Neural progenitor cell (in vitro differentiated cells): Measurements from ENCODE around the gene USP10. TPM values are rescaled to one million over a fixed set of nuclear protein-coding genes. Genes with fewer than 3 reads are reported as not detected.
A peak's percentile ranks its signal among the peaks of the same experiment; 100 is the strongest.

Experiments
- DNase-seq: peaks from one replicate; pipeline ENCODE4 v3.0.0-alpha.2; 2016; ENCODE audit warnings: low spot score
- H2AFZ ChIP-seq: fragments of 200-600 bp; sonication (generic); replicated peaks from 2 replicates; pipeline ENCODE4 v1.6.1; 2016; ENCODE audit warnings: antibody characterized with exemption
- H3F3A ChIP-seq: fragments of 200-600 bp; sonication (generic); 2 replicates; pipeline ENCODE4 v1.6.1; 2016; ENCODE audit warnings: antibody characterized with exemption, low read depth
- H3K27ac ChIP-seq: fragments of 200-600 bp; sonication (generic); 2 replicates; pipeline ENCODE4 v1.5.1; 2016; ENCODE audit warnings: mild to moderate bottlenecking
- H3K27me3 ChIP-seq: fragments of 200-600 bp; sonication (generic); 2 replicates; pipeline ENCODE4 v1.6.1; 2016; ENCODE audit warnings: mild to moderate bottlenecking, moderate library complexity
- H3K36me3 ChIP-seq: fragments of 200-600 bp; sonication (generic); 2 replicates; pipeline ENCODE4 v1.5.1; 2016
- H3K4me1 ChIP-seq: fragments of 200-600 bp; sonication (generic); 2 replicates; pipeline ENCODE4 v1.6.1; 2016; ENCODE audit warnings: mixed run types
- H3K4me2 ChIP-seq: fragments of 200-600 bp; sonication (generic); 2 replicates; pipeline ENCODE4 v1.6.1; 2016
- H3K4me3 ChIP-seq: fragments of 200-600 bp; sonication (generic); 2 replicates; pipeline ENCODE4 v1.5.1; 2016
- H3K79me2 ChIP-seq: fragments of 200-600 bp; sonication (generic); 2 replicates; pipeline ENCODE4 v1.6.1; 2016; ENCODE audit warnings: low read depth
- H3K9ac ChIP-seq: fragments of 200-600 bp; sonication (generic); 2 replicates; pipeline ENCODE4 v1.6.1; 2016
- H3K9me3 ChIP-seq: fragments of 200-600 bp; sonication (generic); 2 replicates; pipeline ENCODE4 v1.5.1; 2016; ENCODE audit warnings: low read depth
- H4K20me1 ChIP-seq: fragments of 200-600 bp; sonication (generic); 2 replicates; pipeline ENCODE4 v1.6.1; 2016; ENCODE audit warnings: low read depth
- H3K27ac Mint-ChIP-seq: 3 replicates; pipeline ENCODE4 v1.8.0; 2021; ENCODE audit warnings: mixed read lengths
- H3K27me3 Mint-ChIP-seq: 2 replicates; pipeline ENCODE4 v1.8.0; 2022; ENCODE audit warnings: low read depth, mild to moderate bottlenecking, inconsistent platforms, moderate library complexity, mixed read lengths; ENCODE audit not compliant: insufficient read depth
- H3K36me3 Mint-ChIP-seq: 3 replicates; pipeline ENCODE4 v1.8.0; 2021; ENCODE audit warnings: mixed read lengths
- H3K4me1 Mint-ChIP-seq: 3 replicates; pipeline ENCODE4 v1.8.0; 2021; ENCODE audit warnings: mixed read lengths
- H3K4me3 Mint-ChIP-seq: 3 replicates; pipeline ENCODE4 v1.8.0; 2021; ENCODE audit warnings: mild to moderate bottlenecking, moderate library complexity, mixed read lengths
- H3K9me3 Mint-ChIP-seq: 3 replicates; pipeline ENCODE4 v1.8.0; 2020; ENCODE audit warnings: mixed read lengths
- CTCF ChIP-seq: fragments of 200-600 bp; sonication (generic); IDR thresholded peaks from 2 replicates; pipeline ENCODE4 v1.5.1; 2017; ENCODE audit warnings: antibody characterized with exemption, mild to moderate bottlenecking
- EZH2 ChIP-seq: fragments of 200-600 bp; sonication (generic); IDR thresholded peaks from 2 replicates; pipeline ENCODE4 v1.6.1; 2017; ENCODE audit warnings: antibody characterized with exemption, mild to moderate bottlenecking, moderate library complexity
- EZH2phosphoT487 ChIP-seq: fragments of 200-600 bp; sonication (generic); IDR thresholded peaks from 2 replicates; pipeline ENCODE4 v1.6.1; 2017; ENCODE audit warnings: antibody characterized with exemption
- total RNA-seq: library from RNA; depleted of rRNA; stranded (reverse); fragments of >200 nt; gene quantifications from 2 replicates; pipeline ENCODE4 v1.2.3, GENCODE V29; 2015; ENCODE audit warnings: low replicate concordance

USP10 gene
- total RNA-seq, 1 donor from 2014 or later: 130 TPM

DNA sequence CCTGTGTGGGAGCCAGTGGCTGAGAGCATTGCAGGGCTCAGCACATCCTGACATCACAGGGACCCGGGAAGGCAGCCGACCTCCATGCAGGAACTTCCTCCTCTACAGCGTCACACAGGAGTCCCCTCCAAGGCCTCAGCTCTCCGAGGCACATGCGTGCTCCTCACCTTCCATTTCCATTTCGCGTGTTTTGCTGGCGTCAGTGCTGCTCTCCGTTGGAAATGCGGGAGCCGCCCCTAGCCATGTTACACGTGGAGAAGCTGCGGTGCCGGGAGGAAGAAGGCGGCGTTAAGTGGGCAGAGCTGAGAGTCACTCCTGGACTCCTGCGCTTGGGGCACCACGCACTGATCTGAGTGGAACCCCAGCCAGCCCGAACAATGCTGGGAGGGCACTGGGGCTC is 94.8 kb downstream of the USP10 start:
- peaks cover 5% of the 10 kb centered on the region for H3K4me1 Mint-ChIP-seq
- no peaks in the 10 kb centered on the region for H3F3A ChIP-seq
- no peaks in the 10 kb centered on the region for H4K20me1 ChIP-seq
- H3K27ac Mint-ChIP-seq: no peak overlapping the region
- H3K9me3 ChIP-seq: no peaks in the 10 kb centered on the region
- H2AFZ ChIP-seq: no peak overlapping the region
- no peaks in the 10 kb centered on the region for H3K79me2 ChIP-seq
- no peak overlapping the region for H3K27ac ChIP-seq
- H3K4me3 Mint-ChIP-seq: no peak overlapping the region
- H3K4me3 ChIP-seq: no peak overlapping the region
- TF ChIP-seq CTCF (no peak), EZH2phosphoT487 (no peak), EZH2 (no peak)
- H3K4me1 ChIP-seq: no peaks in the 10 kb centered on the region
- H3K4me2 ChIP-seq: no peak overlapping the region
- no peaks in the 10 kb centered on the region for H3K27me3 ChIP-seq
- no peaks in the 10 kb centered on the region for H3K36me3 ChIP-seq
- H3K9me3 Mint-ChIP-seq: no peaks in the 10 kb centered on the region
- DNase-seq: no peak
- H3K9ac ChIP-seq: no peak overlapping the region
- peaks cover 3% of the 10 kb centered on the region for H3K27me3 Mint-ChIP-seq
- H3K36me3 Mint-ChIP-seq: no peaks in the 10 kb centered on the region

GRCh38 chr16:84795329-84796053 is 95.7 kb downstream of the USP10 start:
- peaks cover 3% of the 10 kb centered on the region for H3K4me1 Mint-ChIP-seq

DNA sequence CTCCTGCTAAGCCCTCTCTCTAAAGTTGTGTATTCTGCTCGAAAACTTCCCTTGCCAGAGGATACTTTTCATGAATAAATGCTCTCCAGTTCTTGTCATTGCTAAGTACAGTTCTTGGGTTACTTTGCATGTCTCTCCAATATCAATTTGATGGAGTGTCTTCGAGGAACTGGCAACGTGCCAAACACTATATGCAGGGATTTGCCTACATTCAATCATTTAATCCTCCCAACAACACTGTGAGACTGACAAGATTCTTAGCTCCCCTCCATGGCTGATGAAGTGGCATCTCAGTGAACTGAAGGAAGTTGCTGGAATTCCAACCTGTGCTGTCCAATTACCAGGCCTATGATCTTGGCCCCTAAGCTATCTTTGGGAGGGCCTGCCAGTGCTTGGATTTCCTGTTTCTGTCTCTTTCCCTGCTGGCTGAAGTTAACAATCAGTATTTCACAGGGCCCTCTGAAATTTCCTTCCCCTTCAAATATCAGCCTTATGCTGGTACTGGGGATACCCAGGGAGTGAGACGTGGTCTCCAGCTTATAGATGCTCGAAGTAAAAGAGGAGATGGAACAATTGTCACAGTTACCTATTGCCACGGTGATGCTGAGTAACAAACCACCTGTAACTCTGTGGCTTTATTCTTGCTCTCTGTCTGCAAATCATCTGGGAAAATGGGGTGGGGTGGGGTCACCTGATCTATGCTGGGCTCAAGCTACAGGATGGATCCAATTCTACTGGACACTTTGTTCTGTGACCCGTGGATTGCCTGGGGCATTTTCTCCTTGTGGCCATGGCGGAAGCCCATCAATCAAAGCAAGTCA is 100.6 kb downstream of the USP10 start:
- Histone ChIP-seq H3F3A (no peaks in the 10 kb centered on the region), H3K4me2 (no peak overlapping the region), H3K36me3 (no peaks in the 10 kb centered on the region), H4K20me1 (no peaks in the 10 kb centered on the region), H3K79me2 (no peaks in the 10 kb centered on the region), H3K4me1 (no peaks in the 10 kb centered on the region), H3K27me3 (no peaks in the 10 kb centered on the region), H2AFZ (no peak overlapping the region), H3K9ac (no peak overlapping the region), H3K27ac (no peak overlapping the region), H3K4me3 (no peak overlapping the region), H3K9me3 (no peaks in the 10 kb centered on the region)
- Mint-ChIP-seq H3K27ac (peak overlapping the region; percentile 14), H3K9me3 (peaks cover 5% of the 10 kb centered on the region), H3K4me3 (no peak overlapping the region), H3K36me3 (no peaks in the 10 kb centered on the region), H3K4me1 (no peaks in the 10 kb centered on the region), H3K27me3 (peaks cover 3% of the 10 kb centered on the region)
- no peak for TF ChIP-seq EZH2phosphoT487
- no peak for TF ChIP-seq EZH2
- no peak for TF ChIP-seq CTCF
- DNase-seq: no peak

More at GRCh38 chr16:84795329-84796053, 95.7 kb downstream of the USP10 start:
- no peaks in the 10 kb centered on the region for H3K27me3 ChIP-seq
- Mint-ChIP-seq H3K27me3 (peaks cover 3% of the 10 kb centered on the region), H3K27ac (no peak overlapping the region), H3K4me3 (no peak overlapping the region), H3K9me3 (no peaks in the 10 kb centered on the region), H3K36me3 (no peaks in the 10 kb centered on the region)
- H3K9me3 ChIP-seq: no peaks in the 10 kb centered on the region
- no peak for TF ChIP-seq EZH2
- TF ChIP-seq EZH2phosphoT487: no peak
- TF ChIP-seq CTCF: no peak
- no peak for DNase-seq
- H2AFZ ChIP-seq: no peak overlapping the region
- H3K79me2 ChIP-seq: no peaks in the 10 kb centered on the region
- H3K4me2 ChIP-seq: no peak overlapping the region
- H3K27ac ChIP-seq: no peak overlapping the region
- no peaks in the 10 kb centered on the region for H3K36me3 ChIP-seq
- H3K4me1 ChIP-seq: no peaks in the 10 kb centered on the region
- H3F3A ChIP-seq: no peaks in the 10 kb centered on the region
- H3K4me3 ChIP-seq: no peak overlapping the region
- no peaks in the 10 kb centered on the region for H4K20me1 ChIP-seq
- no peak overlapping the region for H3K9ac ChIP-seq
